Mesendoderm (in vitro differentiated cells): ENCODE data around the gene CHRM5.

ENCODE experiments used
- DNase-seq: peaks from one replicate; pipeline ENCODE4 v3.0.0; 2013
- H2AK5ac ChIP-seq: 2 replicates; pipeline ENCODE4 v1.6.1; 2013; ENCODE audit warnings: low read length, inconsistent platforms
- H2BK120ac ChIP-seq: 2 replicates; pipeline ENCODE4 v1.6.1; 2013; ENCODE audit warnings: low read depth, mild to moderate bottlenecking, low read length, moderate library complexity, mixed read lengths
- H2BK15ac ChIP-seq: replicated peaks from 2 replicates; pipeline ENCODE4 v1.6.1; 2013; ENCODE audit warnings: low read depth, mild to moderate bottlenecking, moderate library complexity
- H2BK5ac ChIP-seq: 2 replicates; pipeline ENCODE4 v1.6.1; 2013; ENCODE audit warnings: low read length, inconsistent platforms
- H3K18ac ChIP-seq: 2 replicates; pipeline ENCODE4 v1.6.1; 2013; ENCODE audit warnings: mild to moderate bottlenecking, low read length, mixed read lengths
- H3K23ac ChIP-seq: one replicate; pipeline ENCODE4 v1.6.1; 2013; ENCODE audit warnings: low read length
- H3K27ac ChIP-seq: 2 replicates; pipeline ENCODE4 v1.5.1; 2013; ENCODE audit warnings: low read depth, mild to moderate bottlenecking, inconsistent platforms, low read length, moderate library complexity
- H3K27me3 ChIP-seq: 2 replicates; pipeline ENCODE4 v1.6.1; 2013; ENCODE audit warnings: low read length, control low read depth, mild to moderate bottlenecking, inconsistent platforms; ENCODE audit not compliant: insufficient read depth, poor library complexity
- H3K36me3 ChIP-seq: 2 replicates; pipeline ENCODE4 v1.6.1; 2013; ENCODE audit warnings: low read length, inconsistent platforms; ENCODE audit not compliant: control insufficient read depth, insufficient read depth
- H3K4ac ChIP-seq: one replicate; pipeline ENCODE4 v1.6.1; 2013; ENCODE audit warnings: low read depth, mild to moderate bottlenecking, low read length, moderate library complexity
- H3K4me1 ChIP-seq: 2 replicates; pipeline ENCODE4 v1.6.1; 2013; ENCODE audit warnings: low read depth, low read length, inconsistent platforms; ENCODE audit not compliant: control insufficient read depth
- H3K4me2 ChIP-seq: 2 replicates; pipeline ENCODE4 v1.6.1; 2013; ENCODE audit warnings: low read length
- H3K4me3 ChIP-seq: 2 replicates; pipeline ENCODE4 v1.5.1; 2013; ENCODE audit warnings: mild to moderate bottlenecking, low read length
- H3K56ac ChIP-seq: one replicate; pipeline ENCODE4 v1.6.1; 2013; ENCODE audit warnings: low read length
- H3K79me1 ChIP-seq: 2 replicates; pipeline ENCODE4 v1.6.1; 2013; ENCODE audit warnings: low read length, inconsistent platforms
- H3K79me2 ChIP-seq: 2 replicates; pipeline ENCODE4 v1.6.1; 2013; ENCODE audit warnings: mild to moderate bottlenecking, low read length; ENCODE audit not compliant: control insufficient read depth, insufficient read depth
- H3K9ac ChIP-seq: 2 replicates; pipeline ENCODE4 v1.6.1; 2013; ENCODE audit warnings: low read length, inconsistent platforms
- H4K5ac ChIP-seq: one replicate; pipeline ENCODE4 v1.6.1; 2013; ENCODE audit warnings: low read length
- H4K8ac ChIP-seq: one replicate; pipeline ENCODE4 v1.6.1; 2013; ENCODE audit warnings: low read depth, mild to moderate bottlenecking, control low read depth, low read length, moderate library complexity
- WGBS: extraction: QIAGEN DNeasy Blood & Tissue Kit; methylation state at CpG from one replicate; pipeline ENCODE4 v1.1.7; 2013; ENCODE audit warnings: low lambda C conversion rate, missing lambda C conversion rate; ENCODE audit not compliant: insufficient coverage; ENCODE audit errors: extremely low coverage; 5-methylcytosine and 5-hydroxymethylcytosine counted together

Gene CHRM5

DNA sequence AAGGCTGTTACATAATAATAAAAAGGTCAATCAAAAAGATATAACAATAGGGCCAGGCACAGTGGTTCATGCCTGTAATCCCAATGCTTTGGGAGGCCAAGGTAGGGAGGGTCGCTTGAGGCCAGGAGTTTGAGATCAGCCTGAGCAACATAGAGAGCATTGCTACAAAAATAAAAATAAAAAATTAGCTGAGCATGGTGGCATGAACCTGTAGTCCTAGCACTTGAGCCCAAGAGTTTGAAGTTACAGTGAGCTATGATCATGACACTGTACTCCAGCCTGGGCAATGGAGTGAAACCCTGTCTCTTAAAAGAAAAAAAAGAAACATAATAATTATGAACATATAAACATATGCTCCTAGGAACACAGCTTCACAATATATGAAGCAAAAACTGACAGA is 41.4 kb downstream of the CHRM5 start:
- H2BK5ac ChIP-seq, result no peak overlapping the region
- no peak overlapping the region for H4K8ac ChIP-seq
- H2AK5ac ChIP-seq, result no peak overlapping the region
- no peak overlapping the region for H3K9ac ChIP-seq
- H2BK15ac ChIP-seq, result no peak overlapping the region
- peaks cover 3% of the 10 kb centered on the region for H3K79me1 ChIP-seq
- no peak overlapping the region for H3K4me3 ChIP-seq
- DNase-seq, result no peak
- H3K4me1 ChIP-seq, result no peaks in the 10 kb centered on the region
- no peak overlapping the region for H3K27ac ChIP-seq
- no peak overlapping the region for H4K5ac ChIP-seq
- no CpG with 5 or more reads among the region's 1 CpG for WGBS
- no peaks in the 10 kb centered on the region for H3K79me2 ChIP-seq
- H3K36me3 ChIP-seq, result no peaks in the 10 kb centered on the region
- no peak overlapping the region for H3K18ac ChIP-seq
- no peak overlapping the region for H3K4me2 ChIP-seq
- H3K27me3 ChIP-seq, result no peaks in the 10 kb centered on the region
- H3K23ac ChIP-seq, result no peak overlapping the region
- H3K56ac ChIP-seq, result no peak overlapping the region
- no peak overlapping the region for H2BK120ac ChIP-seq
- no peak overlapping the region for H3K4ac ChIP-seq

DNA sequence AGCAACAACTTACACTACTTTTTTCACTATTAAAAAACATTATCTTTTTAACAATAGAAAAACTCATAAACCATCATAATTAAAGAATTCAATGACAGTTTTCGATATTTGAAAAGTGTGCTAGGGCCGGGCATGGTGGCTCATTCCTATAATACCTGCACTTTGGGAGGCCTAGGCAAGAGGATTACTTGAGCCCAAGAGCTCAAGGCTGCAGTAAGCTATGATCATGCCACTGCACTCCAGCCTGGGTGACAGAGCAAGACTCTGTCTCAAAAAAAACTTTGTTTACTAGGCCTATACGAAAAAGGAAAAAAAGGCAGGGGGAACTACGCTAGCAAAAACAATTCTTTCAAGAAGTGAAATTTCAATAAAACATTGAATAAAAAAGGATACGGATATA is 42.6 kb downstream of the CHRM5 start:
- Histone ChIP-seq H3K56ac (no peak overlapping the region), H3K79me1 (peaks cover 3% of the 10 kb centered on the region), H4K8ac (no peak overlapping the region), H2BK15ac (no peak overlapping the region), H2AK5ac (no peak overlapping the region), H3K4ac (no peak overlapping the region), H3K27ac (no peak overlapping the region), H2BK5ac (no peak overlapping the region), H3K4me3 (no peak overlapping the region), H3K23ac (no peak overlapping the region), H3K9ac (no peak overlapping the region), H3K79me2 (no peaks in the 10 kb centered on the region), H2BK120ac (no peak overlapping the region), H3K36me3 (no peaks in the 10 kb centered on the region), H3K27me3 (no peaks in the 10 kb centered on the region), H4K5ac (no peak overlapping the region), H3K18ac (no peak overlapping the region), H3K4me1 (no peaks in the 10 kb centered on the region), H3K4me2 (no peak overlapping the region)
- WGBS, result 100% methylated on average over 2 of the region's 5 CpGs
- no peak for DNase-seq

DNA sequence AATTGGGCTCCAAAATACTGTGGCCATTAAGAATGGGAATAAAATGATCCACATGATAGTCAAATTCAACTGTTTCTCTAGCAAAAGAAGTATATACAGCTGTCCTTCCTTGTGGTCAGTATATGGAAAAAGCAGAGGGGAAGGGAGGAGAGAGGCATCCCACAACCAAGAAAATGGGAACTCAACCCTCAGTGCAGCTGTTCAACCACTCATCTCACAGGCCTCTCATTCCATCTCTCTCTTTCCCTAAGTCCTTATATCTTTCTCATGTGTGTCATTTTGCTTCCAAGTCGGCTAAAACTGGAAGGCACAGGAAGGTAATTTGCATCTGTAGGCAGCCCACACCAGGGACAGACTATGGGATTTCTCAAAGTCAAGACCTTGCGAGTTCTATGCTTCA is 43.2 kb downstream of the CHRM5 start:
- Histone ChIP-seq H3K23ac (no peak overlapping the region), H3K4me1 (no peaks in the 10 kb centered on the region), H3K27ac (no peak overlapping the region), H4K5ac (no peak overlapping the region), H2BK15ac (no peak overlapping the region), H3K56ac (no peak overlapping the region), H2BK120ac (no peak overlapping the region), H4K8ac (no peak overlapping the region), H3K79me2 (no peaks in the 10 kb centered on the region), H3K79me1 (peaks cover 3% of the 10 kb centered on the region), H3K27me3 (no peaks in the 10 kb centered on the region), H3K9ac (no peak overlapping the region), H3K36me3 (no peaks in the 10 kb centered on the region), H3K4ac (no peak overlapping the region), H2AK5ac (no peak overlapping the region), H3K4me3 (no peak overlapping the region), H2BK5ac (no peak overlapping the region), H3K18ac (no peak overlapping the region), H3K4me2 (no peak overlapping the region)
- DNase-seq, result no peak
- no CpG with 5 or more reads among the region's 2 CpGs for WGBS

DNA sequence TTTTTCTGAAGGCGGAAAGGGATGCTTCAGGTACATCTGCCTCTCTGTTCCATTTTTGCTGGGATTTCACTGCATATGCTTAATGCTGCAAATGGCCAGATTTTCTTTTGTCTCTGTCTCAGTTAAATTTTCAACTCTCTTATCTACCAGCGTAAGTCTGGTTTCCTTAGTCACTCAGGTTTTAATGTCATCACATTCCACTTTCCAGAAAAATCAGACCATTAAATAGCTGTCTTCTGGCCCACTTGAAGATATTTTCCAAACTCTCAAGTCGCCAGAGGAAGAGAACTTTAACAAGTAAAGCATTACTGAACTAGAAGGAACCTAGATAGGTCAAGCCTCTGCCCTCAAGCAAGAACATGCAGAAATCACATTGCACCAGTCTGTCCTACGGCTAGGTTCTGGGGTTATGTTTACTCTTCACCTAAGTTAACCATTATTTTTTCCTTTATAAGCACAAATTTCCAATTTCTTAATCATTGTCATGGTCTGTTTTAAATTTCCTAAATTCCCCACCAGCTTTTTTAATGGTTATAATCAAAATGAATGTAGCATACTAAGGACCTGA is 44.2 kb downstream of the CHRM5 start:
- no peak overlapping the region for H3K4me3 ChIP-seq
- no peaks in the 10 kb centered on the region for H3K4me1 ChIP-seq
- H2BK120ac ChIP-seq, result no peak overlapping the region
- DNase-seq, result no peak
- no peaks in the 10 kb centered on the region for H3K27me3 ChIP-seq
- H2BK15ac ChIP-seq, result no peak overlapping the region
- H3K56ac ChIP-seq, result no peak overlapping the region
- no peaks in the 10 kb centered on the region for H3K79me2 ChIP-seq
- no peak overlapping the region for H2AK5ac ChIP-seq
- no peak overlapping the region for H4K5ac ChIP-seq
- H2BK5ac ChIP-seq, result no peak overlapping the region
- H3K9ac ChIP-seq, result no peak overlapping the region
- H4K8ac ChIP-seq, result no peak overlapping the region
- no peak overlapping the region for H3K27ac ChIP-seq
- no peaks in the 10 kb centered on the region for H3K36me3 ChIP-seq
- H3K18ac ChIP-seq, result no peak overlapping the region
- no peak overlapping the region for H3K4me2 ChIP-seq
- peaks cover 3% of the 10 kb centered on the region for H3K79me1 ChIP-seq
- H3K23ac ChIP-seq, result no peak overlapping the region
- no CpG with 5 or more reads among the region's 4 CpGs for WGBS
- no peak overlapping the region for H3K4ac ChIP-seq

DNA sequence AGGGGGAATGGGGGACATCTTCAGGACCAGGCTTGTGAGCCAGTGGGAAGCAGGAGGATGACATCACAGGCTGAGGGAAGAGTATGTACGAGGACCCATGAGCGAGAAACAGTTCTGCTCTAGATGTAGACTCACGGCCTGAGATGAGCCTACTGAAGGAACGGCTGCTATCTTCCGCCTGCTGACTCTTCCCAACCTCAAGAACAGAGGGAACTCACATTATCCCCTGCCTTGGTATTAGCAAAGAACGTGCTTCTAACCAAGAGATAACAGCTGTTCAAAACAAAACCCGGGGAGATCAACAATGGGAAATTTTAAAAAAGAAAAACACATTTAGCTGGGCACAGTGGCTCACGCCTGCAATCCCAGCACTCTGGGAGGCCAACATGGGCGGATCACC is 45.4 kb downstream of the CHRM5 start:
- no peak overlapping the region for H4K8ac ChIP-seq
- no CpG with 5 or more reads among the region's 9 CpGs for WGBS
- no peaks in the 10 kb centered on the region for H3K79me2 ChIP-seq
- H3K56ac ChIP-seq, result no peak overlapping the region
- H3K18ac ChIP-seq, result no peak overlapping the region
- H3K4ac ChIP-seq, result no peak overlapping the region
- no peak overlapping the region for H2BK5ac ChIP-seq
- no peaks in the 10 kb centered on the region for H3K36me3 ChIP-seq
- H3K79me1 ChIP-seq, result peaks cover 3% of the 10 kb centered on the region
- no peak overlapping the region for H3K9ac ChIP-seq
- no peak overlapping the region for H3K27ac ChIP-seq
- no peaks in the 10 kb centered on the region for H3K4me1 ChIP-seq
- H3K4me2 ChIP-seq, result no peak overlapping the region
- H3K27me3 ChIP-seq, result no peaks in the 10 kb centered on the region
- no peak overlapping the region for H2BK120ac ChIP-seq
- no peak overlapping the region for H3K4me3 ChIP-seq
- DNase-seq, result no peak
- H4K5ac ChIP-seq, result no peak overlapping the region
- no peak overlapping the region for H2AK5ac ChIP-seq
- no peak overlapping the region for H2BK15ac ChIP-seq
- no peak overlapping the region for H3K23ac ChIP-seq

DNA sequence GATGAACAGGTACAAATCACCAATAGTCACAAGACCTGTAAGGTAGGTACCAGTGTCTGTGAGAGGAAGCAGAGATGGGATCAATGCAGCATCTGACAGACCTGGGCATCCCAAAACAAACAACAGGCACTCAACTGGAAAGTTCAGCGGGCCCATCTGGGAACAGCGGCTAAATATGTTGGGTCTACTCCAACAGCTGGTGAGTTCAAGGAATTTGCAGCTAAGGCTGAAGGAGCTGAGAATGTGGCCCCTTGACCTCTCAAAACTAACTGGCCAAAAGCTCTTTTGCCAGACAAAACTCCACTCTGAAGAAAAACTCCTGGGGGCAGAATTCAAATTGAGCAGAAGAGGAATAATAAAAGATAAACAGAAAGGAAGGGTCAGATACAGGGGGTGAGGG is 46.3 kb downstream of the CHRM5 start:
- no peak overlapping the region for H3K4me2 ChIP-seq
- peaks cover 3% of the 10 kb centered on the region for H3K79me1 ChIP-seq
- H4K8ac ChIP-seq, result no peak overlapping the region
- no peak overlapping the region for H3K4ac ChIP-seq
- H3K27ac ChIP-seq, result no peak overlapping the region
- H2AK5ac ChIP-seq, result no peak overlapping the region
- no peak overlapping the region for H2BK120ac ChIP-seq
- no peak for DNase-seq
- no peaks in the 10 kb centered on the region for H3K4me1 ChIP-seq
- no CpG with 5 or more reads among the region's 2 CpGs for WGBS
- H3K27me3 ChIP-seq, result no peaks in the 10 kb centered on the region
- no peak overlapping the region for H3K56ac ChIP-seq
- H3K23ac ChIP-seq, result no peak overlapping the region
- no peak overlapping the region for H3K9ac ChIP-seq
- no peak overlapping the region for H3K18ac ChIP-seq
- no peak overlapping the region for H2BK5ac ChIP-seq
- H3K79me2 ChIP-seq, result no peaks in the 10 kb centered on the region
- no peak overlapping the region for H4K5ac ChIP-seq
- no peaks in the 10 kb centered on the region for H3K36me3 ChIP-seq
- H3K4me3 ChIP-seq, result no peak overlapping the region
- H2BK15ac ChIP-seq, result no peak overlapping the region
